Panc1 (cell line): ENCODE results near the gene KRTAP4-16. TPM values are rescaled to one million over a fixed set of nuclear protein-coding genes. Genes with fewer than 3 reads are reported as not detected.

Source experiments
- ATAC-seq: fragments of 200-7000 bp; cut with Tn5 transposase; 2 replicates; pipeline ENCODE4 v1.9.1; 2020; ENCODE audit warnings: mild to moderate bottlenecking, moderate library complexity
- BruUV-seq: library from RNA; stranded (reverse); fragments of 400-500 nt; replicated peaks from 2 replicates; lab custom pipeline; 2021; lab: Mats Ljungman, UMichigan
- CTCF ChIA-PET: fragments of 300-600 bp; sonication (Branson Sonifier 250); formaldehyde crosslinking; loops from one replicate; lab custom pipeline; 2022; ENCODE audit warnings: antibody characterized with exemption; lab: Charles Lee
- POLR2A ChIA-PET: fragments of 300-600 bp; sonication (Branson Sonifier 250); formaldehyde crosslinking; loops from one replicate; lab custom pipeline; 2022; ENCODE audit warnings: antibody characterized with exemption; lab: Charles Lee
- DNase-seq: peaks from one replicate; pipeline ENCODE4 v3.0.0-alpha.2; 2010; ENCODE audit warnings: low read depth, low spot score
- H3K27ac ChIP-seq: 2 replicates; pipeline ENCODE4 v1.5.1; 2011; ENCODE audit warnings: mild to moderate bottlenecking, low read length, inconsistent platforms
- H3K27me3 ChIP-seq: fragments of 200-500 bp; sonication (Bioruptor generic); 2 replicates; pipeline ENCODE4 v1.6.0; 2014; ENCODE audit warnings: low read length, inconsistent platforms; ENCODE audit not compliant: control insufficient read depth, insufficient read depth
- H3K36me3 ChIP-seq: fragments of 200-500 bp; sonication (Bioruptor generic); 2 replicates; pipeline ENCODE4 v1.5.1; 2014; ENCODE audit warnings: inconsistent platforms, mild to moderate bottlenecking, low read length, moderate library complexity; ENCODE audit not compliant: control insufficient read depth, insufficient read depth
- H3K4me1 ChIP-seq: 2 replicates; pipeline ENCODE4 v1.5.1; 2011; ENCODE audit warnings: inconsistent platforms, mild to moderate bottlenecking, low read length, moderate library complexity; ENCODE audit not compliant: control insufficient read depth, insufficient read depth
- H3K4me3 ChIP-seq, 2 experiments: 2 replicates each; pipeline ENCODE4 v1.5.1; 2011 to 2012; ENCODE audit warnings: low read depth in 2 of 2, low read length in 2 of 2, mild to moderate bottlenecking in 2 of 2, inconsistent platforms in 1 of 2, moderate library complexity in 1 of 2
- H3K9me3 ChIP-seq: fragments of 200-500 bp; sonication (Bioruptor generic); 2 replicates; pipeline ENCODE4 v1.5.1; 2014; ENCODE audit warnings: low read depth, mild to moderate bottlenecking, inconsistent platforms, low read length, moderate library complexity; ENCODE audit not compliant: control insufficient read depth, insufficient read depth
- POLR2AphosphoS5 ChIP-seq: IDR thresholded peaks from 2 replicates; pipeline ENCODE4 v1.6.1; 2012; ENCODE audit warnings: mild to moderate bottlenecking, low read depth, low read length, moderate library complexity
- REST ChIP-seq, 2 experiments: IDR thresholded peaks; 2 replicates each; pipeline ENCODE4 v1.6.1; 2011 to 2012; ENCODE audit warnings: low read depth in 2 of 2, control low read depth in 1 of 2, low read length in 1 of 2, mild to moderate bottlenecking in 1 of 2, moderate library complexity in 1 of 2; ENCODE audit not compliant: insufficient read depth in 1 of 2
- SIN3A ChIP-seq: IDR thresholded peaks from 2 replicates; pipeline ENCODE4 v1.6.1; 2012; ENCODE audit warnings: low read depth, mild to moderate bottlenecking, low read length, moderate library complexity, borderline replicate concordance; ENCODE audit not compliant: insufficient read depth
- TCF7L2 ChIP-seq: IDR thresholded peaks from 2 replicates; pipeline ENCODE4 v1.6.1; 2011; ENCODE audit warnings: mild to moderate bottlenecking, low read depth, low read length, inconsistent platforms
- in situ Hi-C: cut with HindIII; loops from 2 replicates; pipeline ENCODE4 v1.10.0; 2016; ENCODE audit warnings: low sequenced_read_pairs, low pct_unique_long_range_greater_than_20kb
- intact Hi-C: fragments of 100-400 bp; cut with micrococcal nuclease; formaldehyde crosslinking; loops from one replicate; pipeline ENCODE4 v1.10.0; 2022; ENCODE audit not compliant: unreplicated experiment
- total RNA-seq: library from RNA; stranded (reverse); gene quantifications from one replicate; pipeline ENCODE4 v1.2.1, GENCODE V29; 2021; ENCODE audit not compliant: unreplicated experiment
- TF ChIP-seq, protein P1 (sequence below): fragments of 450-650 bp; IDR thresholded peaks from 2 replicates; pipeline ENCODE4 v1.5.1; 2017; ENCODE audit warnings: mild to moderate bottlenecking

KRTAP4-16 gene
- total RNA-seq, 1 experiment from 2014 or later = not detected

DNA sequence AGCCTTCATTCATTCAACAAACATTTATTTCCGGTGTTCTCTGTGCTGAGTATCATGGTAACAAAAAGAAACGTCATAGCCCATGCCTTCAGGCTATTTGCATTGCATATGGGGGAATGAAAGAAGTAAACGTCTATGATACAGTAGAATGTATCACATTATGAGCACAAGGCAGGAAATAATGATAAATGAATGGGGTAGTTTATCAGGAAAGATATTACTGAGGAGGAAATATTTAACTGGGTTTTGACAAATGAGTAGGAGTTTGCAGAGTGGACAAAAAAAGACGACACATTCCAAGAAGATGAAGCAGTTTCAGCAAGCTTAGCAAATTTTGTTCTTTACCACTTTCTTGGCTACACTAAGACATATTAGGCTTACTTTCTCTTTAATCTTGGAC, 19.4 kb downstream of the KRTAP4-16 start:
- no TSS peak for BruUV-seq
- no peaks in the 10 kb centered on the region for H3K36me3 ChIP-seq
- TF ChIP-seq SIN3A (no peak), TCF7L2 (no peak), POLR2AphosphoS5 (no peak), REST (IDR thresholded peaks at IDR 0.05; ENCODE audit: insufficient read depth in 1 of 2, low read depth in 2 of 2, low read length in 1 of 2) (no peak)
- TF ChIP-seq, protein P1, sequence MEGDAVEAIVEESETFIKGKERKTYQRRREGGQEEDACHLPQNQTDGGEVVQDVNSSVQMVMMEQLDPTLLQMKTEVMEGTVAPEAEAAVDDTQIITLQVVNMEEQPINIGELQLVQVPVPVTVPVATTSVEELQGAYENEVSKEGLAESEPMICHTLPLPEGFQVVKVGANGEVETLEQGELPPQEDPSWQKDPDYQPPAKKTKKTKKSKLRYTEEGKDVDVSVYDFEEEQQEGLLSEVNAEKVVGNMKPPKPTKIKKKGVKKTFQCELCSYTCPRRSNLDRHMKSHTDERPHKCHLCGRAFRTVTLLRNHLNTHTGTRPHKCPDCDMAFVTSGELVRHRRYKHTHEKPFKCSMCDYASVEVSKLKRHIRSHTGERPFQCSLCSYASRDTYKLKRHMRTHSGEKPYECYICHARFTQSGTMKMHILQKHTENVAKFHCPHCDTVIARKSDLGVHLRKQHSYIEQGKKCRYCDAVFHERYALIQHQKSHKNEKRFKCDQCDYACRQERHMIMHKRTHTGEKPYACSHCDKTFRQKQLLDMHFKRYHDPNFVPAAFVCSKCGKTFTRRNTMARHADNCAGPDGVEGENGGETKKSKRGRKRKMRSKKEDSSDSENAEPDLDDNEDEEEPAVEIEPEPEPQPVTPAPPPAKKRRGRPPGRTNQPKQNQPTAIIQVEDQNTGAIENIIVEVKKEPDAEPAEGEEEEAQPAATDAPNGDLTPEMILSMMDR = no peak
- no peaks in the 10 kb centered on the region for H3K9me3 ChIP-seq
- in situ Hi-C loops = no loop called here
- H3K27me3 ChIP-seq = no peaks in the 10 kb centered on the region
- no peaks in the 10 kb centered on the region for H3K4me1 ChIP-seq
- CTCF ChIA-PET = no interaction called here
- H3K27ac ChIP-seq = no peak overlapping the region
- DNase-seq (no peak), ATAC-seq (peak; percentile 81)
- POLR2A ChIA-PET = no interaction called here
- intact Hi-C loops = no loop called here
- no peak overlapping the region for H3K4me3 ChIP-seq

DNA sequence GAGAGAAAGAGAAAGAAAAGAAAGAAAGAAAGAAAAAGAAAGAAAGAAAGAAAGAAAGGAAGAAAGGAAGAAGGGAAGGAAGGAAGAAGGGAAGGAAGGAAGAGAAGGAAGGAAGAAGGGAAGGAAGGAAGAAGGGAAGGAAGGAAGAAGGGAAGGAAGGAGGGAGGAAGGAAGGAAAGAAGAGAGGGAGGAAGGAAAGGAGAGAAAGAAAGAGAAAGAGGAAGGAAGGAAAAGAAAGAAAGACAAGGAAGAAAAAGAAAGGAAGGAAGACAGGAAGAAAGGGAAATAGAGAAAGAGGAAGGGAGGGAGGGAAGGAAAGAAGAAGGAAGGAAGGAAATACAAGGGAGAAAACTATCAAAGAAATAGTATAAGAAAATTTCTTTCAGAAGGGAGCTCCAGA, 25.2 kb downstream of the KRTAP4-16 start:
- Histone ChIP-seq H3K27ac (no peak overlapping the region), H3K4me3 (no peak overlapping the region), H3K36me3 (no peaks in the 10 kb centered on the region), H3K27me3 (0 out of 2 replicates have a peak, but pooled peaks cover 2% of the 10 kb centered on the region), H3K9me3 (no peaks in the 10 kb centered on the region), H3K4me1 (no peaks in the 10 kb centered on the region)
- POLR2A ChIA-PET = no interaction called here
- no TSS peak for BruUV-seq
- CTCF ChIA-PET = no interaction called here
- DNase-seq (no peak), ATAC-seq (no peak)
- in situ Hi-C loops (no loop called here), intact Hi-C loops (no loop called here)
- TF ChIP-seq SIN3A (no peak), POLR2AphosphoS5 (no peak), TCF7L2 (no peak), REST (IDR thresholded peaks at IDR 0.05; ENCODE audit: insufficient read depth in 1 of 2, low read depth in 2 of 2, low read length in 1 of 2) (no peak)
- TF ChIP-seq, protein P1 = no peak
